ENCODE results near the gene SLC12A8. TPM values are rescaled to one million over a fixed set of nuclear protein-coding genes. Genes with fewer than 3 reads are reported as not detected.

Gene SLC12A8
- total RNA-seq, 1 donor from 2014 or later = 3.0 TPM

- Mint-ChIP-seq H3K27me3 (ENCODE audit: unreplicated experiment) (no peaks in the 10 kb centered on the region), H3K36me3 (ENCODE audit: unreplicated experiment) (no peaks in the 10 kb centered on the region), H3K4me1 (ENCODE audit: unreplicated experiment) (peaks cover 24% of the 10 kb centered on the region), H3K27ac (ENCODE audit: unreplicated experiment) (no peak overlapping the region), H3K4me3 (ENCODE audit: unreplicated experiment) (no peak overlapping the region), H3K9me3 (ENCODE audit: unreplicated experiment) (no peaks in the 10 kb centered on the region)
- TF ChIP-seq CTCF (IDR thresholded peaks at IDR 0.05) = no peak
- peak; percentile 57 for DNase-seq (ENCODE audit: extremely low spot score, unreplicated experiment)
These were observed 23.0 kb downstream of the SLC12A8 start for GRCh38 chr3:125189378-125190165.

GRCh38 chr3:125188955-125189354 is 23.6 kb downstream of the SLC12A8 start:
- TF ChIP-seq CTCF (IDR thresholded peaks at IDR 0.05) = no peak
- DNase-seq (ENCODE audit: extremely low spot score, unreplicated experiment) = no peak
- H3K36me3 Mint-ChIP-seq (ENCODE audit: unreplicated experiment) = no peaks in the 10 kb centered on the region
- no peak overlapping the region for H3K4me3 Mint-ChIP-seq (ENCODE audit: unreplicated experiment)
- no peak overlapping the region for H3K27ac Mint-ChIP-seq (ENCODE audit: unreplicated experiment)
- no peaks in the 10 kb centered on the region for H3K27me3 Mint-ChIP-seq (ENCODE audit: unreplicated experiment)
- H3K9me3 Mint-ChIP-seq (ENCODE audit: unreplicated experiment) = no peaks in the 10 kb centered on the region
- peaks cover 21% of the 10 kb centered on the region for H3K4me1 Mint-ChIP-seq (ENCODE audit: unreplicated experiment)

- peak; percentile 15 for DNase-seq (ENCODE audit: extremely low spot score, unreplicated experiment)
- H3K4me3 Mint-ChIP-seq (ENCODE audit: unreplicated experiment) = no peak overlapping the region
- H3K9me3 Mint-ChIP-seq (ENCODE audit: unreplicated experiment) = no peaks in the 10 kb centered on the region
- H3K27ac Mint-ChIP-seq (ENCODE audit: unreplicated experiment) = no peak overlapping the region
- H3K27me3 Mint-ChIP-seq (ENCODE audit: unreplicated experiment) = no peaks in the 10 kb centered on the region
- no peaks in the 10 kb centered on the region for H3K36me3 Mint-ChIP-seq (ENCODE audit: unreplicated experiment)
- no peak for TF ChIP-seq CTCF (IDR thresholded peaks at IDR 0.05)
- peaks cover 21% of the 10 kb centered on the region for H3K4me1 Mint-ChIP-seq (ENCODE audit: unreplicated experiment)
These were observed 25.0 kb downstream of the SLC12A8 start for GRCh38 chr3:125187599-125187910.

GRCh38 chr3:125186800-125187598 is 25.5 kb downstream of the SLC12A8 start:
- H3K36me3 Mint-ChIP-seq (ENCODE audit: unreplicated experiment) = no peaks in the 10 kb centered on the region
- no peak overlapping the region for H3K4me3 Mint-ChIP-seq (ENCODE audit: unreplicated experiment)
- DNase-seq (ENCODE audit: extremely low spot score, unreplicated experiment) = peak; percentile 75
- peak overlapping the region; percentile 47 for H3K27ac Mint-ChIP-seq (ENCODE audit: unreplicated experiment)
- H3K4me1 Mint-ChIP-seq (ENCODE audit: unreplicated experiment) = peaks cover 21% of the 10 kb centered on the region
- no peak for TF ChIP-seq CTCF (IDR thresholded peaks at IDR 0.05)
- no peaks in the 10 kb centered on the region for H3K9me3 Mint-ChIP-seq (ENCODE audit: unreplicated experiment)
- no peaks in the 10 kb centered on the region for H3K27me3 Mint-ChIP-seq (ENCODE audit: unreplicated experiment)

GRCh38 chr3:125186261-125186787 is 26.2 kb downstream of the SLC12A8 start:
- Mint-ChIP-seq H3K4me3 (ENCODE audit: unreplicated experiment) (peak overlapping the region; percentile 14), H3K36me3 (ENCODE audit: unreplicated experiment) (no peaks in the 10 kb centered on the region)

More at GRCh38 chr3:125186261-125186787, 26.2 kb downstream of the SLC12A8 start:
- no peak for TF ChIP-seq CTCF (IDR thresholded peaks at IDR 0.05)
- H3K9me3 Mint-ChIP-seq (ENCODE audit: unreplicated experiment) = no peaks in the 10 kb centered on the region
- no peaks in the 10 kb centered on the region for H3K27me3 Mint-ChIP-seq (ENCODE audit: unreplicated experiment)
- peaks cover 21% of the 10 kb centered on the region for H3K4me1 Mint-ChIP-seq (ENCODE audit: unreplicated experiment)
- peak; percentile 44 for DNase-seq (ENCODE audit: extremely low spot score, unreplicated experiment)
- H3K27ac Mint-ChIP-seq (ENCODE audit: unreplicated experiment) = peak overlapping the region; percentile 47

All from osteocyte (in vitro differentiated cells).